OCI-LY3 (cell line): ENCODE measurements around the gene ENTR1.

Experiments used
- H2AFZ ChIP-seq: fragments of 200-600, 300-600 bp; shearing (Covaris generic); 2 replicates; pipeline ENCODE4 v1.6.0; 2014; ENCODE audit warnings: antibody characterized with exemption, low read depth, low read length
- H3K27ac ChIP-seq: fragments of 200-600, 300-600 bp; sonication (generic); 2 replicates; pipeline ENCODE4 v1.5.1; 2014; ENCODE audit warnings: mild to moderate bottlenecking, low read length, moderate library complexity, mixed read lengths
- H3K27me3 ChIP-seq: fragments of 200-600, 300-600 bp; sonication (generic); 2 replicates; pipeline ENCODE4 v1.6.1; 2014; ENCODE audit warnings: low read depth, low read length, mixed read lengths
- H3K36me3 ChIP-seq: fragments of 200-600, 300-600 bp; sonication (generic); replicated peaks from 2 replicates; pipeline ENCODE3; 2014; ENCODE audit warnings: low read depth, low read length, mixed read lengths
- H3K4me1 ChIP-seq: fragments of 300-600, 200-600 bp; sonication (generic); 2 replicates; pipeline ENCODE4 v1.6.1; 2014; ENCODE audit warnings: low read length, mixed read lengths
- H3K4me2 ChIP-seq: fragments of 200-600, 300-600 bp; sonication (generic); 2 replicates; pipeline ENCODE4 v1.6.1; 2014; ENCODE audit warnings: low read length, mixed read lengths
- H3K4me3 ChIP-seq: fragments of 300-600, 200-600 bp; sonication (generic); 2 replicates; pipeline ENCODE4 v1.5.1; 2014; ENCODE audit warnings: antibody characterized with exemption, mild to moderate bottlenecking, low read length, moderate library complexity
- H3K79me2 ChIP-seq: fragments of 300-600, 200-600 bp; shearing (Covaris generic); 2 replicates; pipeline ENCODE4 v1.6.1; 2014; ENCODE audit warnings: mild to moderate bottlenecking, low read length, mixed read lengths
- H3K9ac ChIP-seq: fragments of 300-600, 200-600 bp; shearing (Covaris generic); 2 replicates; pipeline ENCODE4 v1.6.0; 2014; ENCODE audit warnings: mild to moderate bottlenecking, low read length, moderate library complexity
- H3K9me3 ChIP-seq: fragments of 200-600, 300-600 bp; shearing (Covaris generic); 2 replicates; pipeline ENCODE4 v1.6.1; 2014; ENCODE audit warnings: low read length, mixed read lengths; ENCODE audit not compliant: insufficient read depth
- H4K20me1 ChIP-seq: fragments of 200-600, 300-600 bp; sonication (generic); 2 replicates; pipeline ENCODE4 v1.6.1; 2016; ENCODE audit warnings: low read length, mixed read lengths; ENCODE audit not compliant: insufficient read depth
- EZH2phosphoT487 ChIP-seq: fragments of 200-600 bp; shearing (Covaris generic); IDR thresholded peaks from 2 replicates; pipeline ENCODE4 v1.6.1; 2018; ENCODE audit warnings: antibody characterized with exemption, mixed run types, low read depth
- TF ChIP-seq, protein P1 (sequence below): fragments of 200-600, 300-600 bp; sonication (generic); IDR thresholded peaks from 2 replicates; pipeline ENCODE4 v1.5.1; 2014; ENCODE audit warnings: antibody characterized with exemption, low read length, low read depth

The ENTR1 gene

DNA sequence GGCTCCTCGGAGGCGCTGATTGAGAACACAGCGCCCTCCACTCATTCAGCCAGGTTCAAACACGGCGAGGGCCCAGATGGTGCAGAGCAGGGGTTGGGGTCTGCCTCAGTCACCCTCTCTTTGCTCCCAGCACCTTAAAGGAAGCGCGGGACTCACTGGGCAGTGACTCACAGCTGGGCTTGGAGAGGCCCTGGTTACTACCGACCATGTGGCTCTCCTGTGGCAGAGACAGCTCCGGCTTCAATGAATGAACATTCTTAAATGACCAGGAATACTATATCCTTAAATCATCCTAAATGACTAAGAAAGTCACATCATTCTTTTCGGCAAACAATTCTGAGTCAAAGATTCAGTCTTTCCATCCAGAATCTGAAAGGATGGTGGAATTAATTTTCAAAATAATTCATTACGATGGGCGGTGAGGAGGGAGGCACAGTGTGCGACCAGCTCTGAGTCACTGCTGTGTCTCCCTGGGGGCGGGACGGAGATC is 30.8 kb upstream of the ENTR1 start:
- Histone ChIP-seq H3K36me3 (peaks cover 27% of the 10 kb centered on the region), H3K27ac (no peak overlapping the region), H4K20me1 (peaks cover 20% of the 10 kb centered on the region), H3K79me2 (peaks cover 32% of the 10 kb centered on the region), H3K4me1 (peaks cover 14% of the 10 kb centered on the region), H3K4me2 (no peak overlapping the region), H3K4me3 (no peak overlapping the region), H3K27me3 (no peaks in the 10 kb centered on the region), H2AFZ (no peak overlapping the region), H3K9me3 (no peaks in the 10 kb centered on the region), H3K9ac (no peak overlapping the region)
- no peak for TF ChIP-seq EZH2phosphoT487
- TF ChIP-seq, protein P1, sequence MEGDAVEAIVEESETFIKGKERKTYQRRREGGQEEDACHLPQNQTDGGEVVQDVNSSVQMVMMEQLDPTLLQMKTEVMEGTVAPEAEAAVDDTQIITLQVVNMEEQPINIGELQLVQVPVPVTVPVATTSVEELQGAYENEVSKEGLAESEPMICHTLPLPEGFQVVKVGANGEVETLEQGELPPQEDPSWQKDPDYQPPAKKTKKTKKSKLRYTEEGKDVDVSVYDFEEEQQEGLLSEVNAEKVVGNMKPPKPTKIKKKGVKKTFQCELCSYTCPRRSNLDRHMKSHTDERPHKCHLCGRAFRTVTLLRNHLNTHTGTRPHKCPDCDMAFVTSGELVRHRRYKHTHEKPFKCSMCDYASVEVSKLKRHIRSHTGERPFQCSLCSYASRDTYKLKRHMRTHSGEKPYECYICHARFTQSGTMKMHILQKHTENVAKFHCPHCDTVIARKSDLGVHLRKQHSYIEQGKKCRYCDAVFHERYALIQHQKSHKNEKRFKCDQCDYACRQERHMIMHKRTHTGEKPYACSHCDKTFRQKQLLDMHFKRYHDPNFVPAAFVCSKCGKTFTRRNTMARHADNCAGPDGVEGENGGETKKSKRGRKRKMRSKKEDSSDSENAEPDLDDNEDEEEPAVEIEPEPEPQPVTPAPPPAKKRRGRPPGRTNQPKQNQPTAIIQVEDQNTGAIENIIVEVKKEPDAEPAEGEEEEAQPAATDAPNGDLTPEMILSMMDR: no peak

DNA sequence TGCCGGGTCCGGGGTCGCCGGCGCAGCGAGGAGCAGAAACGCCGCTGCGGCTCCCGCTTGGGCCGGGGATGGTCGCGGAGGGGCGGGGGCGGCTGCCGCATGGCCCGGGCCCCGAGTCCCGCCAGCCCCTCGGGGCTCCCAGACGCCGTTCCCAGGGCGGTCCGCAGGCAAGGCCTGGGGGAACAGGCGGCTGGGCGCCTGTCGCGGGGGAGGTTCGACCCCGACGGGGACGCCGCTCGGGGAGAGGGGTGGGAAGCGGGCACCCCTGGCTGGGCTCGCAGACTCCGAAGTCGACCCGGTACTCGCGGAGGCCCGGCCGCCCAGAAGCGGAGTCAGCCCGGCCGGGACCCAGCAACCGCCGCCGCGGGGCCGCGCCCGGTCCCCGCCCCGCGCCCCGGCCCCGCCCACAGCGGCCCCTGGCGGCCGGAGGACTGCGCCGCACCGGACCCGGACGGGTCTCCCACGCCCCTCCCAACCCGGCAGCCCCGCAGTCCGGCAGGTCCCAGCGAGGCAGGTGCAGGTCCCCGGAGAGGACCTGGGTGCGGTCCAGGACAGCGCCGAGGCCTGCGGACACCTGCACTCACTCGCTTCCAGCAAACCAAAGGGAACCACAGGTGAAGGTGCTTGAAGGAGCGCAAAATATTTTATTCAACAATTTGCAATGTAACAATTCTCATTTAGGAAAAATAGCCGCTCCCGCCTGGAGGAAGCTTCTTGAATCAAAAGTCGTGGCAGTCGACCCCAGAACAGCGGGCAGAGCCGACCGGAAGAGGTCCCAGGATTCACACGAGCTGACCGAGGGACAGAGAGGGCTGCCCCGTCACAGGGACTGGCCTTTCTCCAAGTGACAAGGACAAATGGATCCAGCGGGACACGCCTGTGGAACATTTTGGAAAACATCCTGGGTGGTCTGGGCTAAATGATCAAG is 29.3 kb upstream of the ENTR1 start, which contains the start of gene INPP5E:
INPP5E (minus strand) TSS at position 365 of the 928 bp plus-strand sequence. CDS start 426 bp downstream, outside the sequence.
- peak within 1 kb of the TSS; percentile 34 for H3K27ac ChIP-seq
- H3K36me3 ChIP-seq: peaks cover 19% of the 10 kb centered on the region
- no peaks in the 10 kb centered on the region for H3K27me3 ChIP-seq
- no peak within 1 kb of the TSS for H2AFZ ChIP-seq
- H3K4me3 ChIP-seq: peak within 1 kb of the TSS; percentile 90
- peaks cover 45% of the 10 kb centered on the region for H3K79me2 ChIP-seq
- H4K20me1 ChIP-seq: peaks cover 27% of the 10 kb centered on the region
- H3K4me2 ChIP-seq: peak within 1 kb of the TSS; percentile 87
- TF ChIP-seq EZH2phosphoT487: no peak
- TF ChIP-seq, protein P1: peak; percentile 45
- H3K4me1 ChIP-seq: peaks cover 14% of the 10 kb centered on the region
- no peaks in the 10 kb centered on the region for H3K9me3 ChIP-seq
- peak within 1 kb of the TSS; percentile 84 for H3K9ac ChIP-seq

DNA sequence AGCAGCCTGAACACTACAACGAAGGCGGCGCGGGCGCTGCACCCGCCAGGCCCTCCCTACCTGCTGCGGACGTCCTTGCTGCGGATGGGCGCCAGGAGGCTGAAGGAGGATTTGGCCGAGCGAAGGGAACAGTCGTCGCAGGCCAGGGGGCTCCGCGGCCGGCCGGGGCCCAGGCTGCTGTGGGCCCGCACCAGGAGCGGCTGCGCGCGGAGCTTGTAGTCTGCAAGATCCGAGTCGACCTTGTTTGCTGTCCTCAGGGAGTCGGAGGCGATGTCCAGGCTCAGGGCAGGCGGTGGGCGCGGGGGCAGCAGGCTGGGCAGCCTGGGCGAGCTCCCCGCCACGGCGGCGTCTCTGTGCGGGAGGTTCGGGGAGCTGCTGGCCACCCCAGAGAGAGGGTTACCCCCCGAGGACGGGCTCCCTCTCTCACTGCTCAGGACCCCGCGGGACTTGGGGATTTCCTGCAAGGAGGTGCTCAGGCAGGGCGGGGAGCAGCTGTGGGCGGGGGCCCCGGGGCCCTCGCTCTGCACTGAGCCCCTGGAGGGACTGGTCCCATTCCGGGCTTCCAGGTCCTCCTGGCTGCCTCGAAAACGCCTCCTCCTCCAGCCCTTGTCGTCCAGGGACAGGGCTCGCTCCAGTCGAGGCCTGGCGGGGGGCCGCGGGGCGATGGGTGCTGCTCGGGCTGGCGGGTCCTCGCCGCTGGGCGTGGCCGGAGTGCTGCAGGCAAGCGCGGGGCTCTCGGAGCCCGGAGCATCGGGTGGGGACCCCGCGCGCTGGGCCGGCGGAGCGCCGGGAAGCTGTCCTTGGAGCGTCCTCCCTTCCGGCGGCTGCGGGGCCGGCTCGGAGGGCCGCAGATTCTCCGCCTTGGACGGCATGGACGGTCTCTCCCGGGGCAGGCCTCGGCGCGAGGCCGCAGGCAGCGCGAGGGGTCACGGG is 28.4 kb upstream of the ENTR1 start:
- no peaks in the 10 kb centered on the region for H3K9me3 ChIP-seq
- H3K27ac ChIP-seq: peak overlapping the region; percentile 34
- H3K4me3 ChIP-seq: peak overlapping the region; percentile 90
- H2AFZ ChIP-seq: no peak overlapping the region
- peaks cover 14% of the 10 kb centered on the region for H3K36me3 ChIP-seq
- H3K79me2 ChIP-seq: peaks cover 46% of the 10 kb centered on the region
- peaks cover 27% of the 10 kb centered on the region for H4K20me1 ChIP-seq
- no peaks in the 10 kb centered on the region for H3K27me3 ChIP-seq
- TF ChIP-seq, protein P1: no peak
- no peak for TF ChIP-seq EZH2phosphoT487
- H3K4me1 ChIP-seq: peaks cover 14% of the 10 kb centered on the region
- H3K9ac ChIP-seq: peak overlapping the region; percentile 84
- H3K4me2 ChIP-seq: peak overlapping the region; percentile 87
